GM12873 (cell line): ENCODE results near the gene CFL2.

Source experiments
- CTCF ChIP-seq: IDR thresholded peaks from 2 replicates; pipeline ENCODE4 v1.5.1; 2012; ENCODE audit warnings: low read depth, mild to moderate bottlenecking, moderate library complexity, low read length, control low read depth; ENCODE audit not compliant: insufficient read depth; ENCODE audit errors: missing control alignments

The CFL2 gene

DNA sequence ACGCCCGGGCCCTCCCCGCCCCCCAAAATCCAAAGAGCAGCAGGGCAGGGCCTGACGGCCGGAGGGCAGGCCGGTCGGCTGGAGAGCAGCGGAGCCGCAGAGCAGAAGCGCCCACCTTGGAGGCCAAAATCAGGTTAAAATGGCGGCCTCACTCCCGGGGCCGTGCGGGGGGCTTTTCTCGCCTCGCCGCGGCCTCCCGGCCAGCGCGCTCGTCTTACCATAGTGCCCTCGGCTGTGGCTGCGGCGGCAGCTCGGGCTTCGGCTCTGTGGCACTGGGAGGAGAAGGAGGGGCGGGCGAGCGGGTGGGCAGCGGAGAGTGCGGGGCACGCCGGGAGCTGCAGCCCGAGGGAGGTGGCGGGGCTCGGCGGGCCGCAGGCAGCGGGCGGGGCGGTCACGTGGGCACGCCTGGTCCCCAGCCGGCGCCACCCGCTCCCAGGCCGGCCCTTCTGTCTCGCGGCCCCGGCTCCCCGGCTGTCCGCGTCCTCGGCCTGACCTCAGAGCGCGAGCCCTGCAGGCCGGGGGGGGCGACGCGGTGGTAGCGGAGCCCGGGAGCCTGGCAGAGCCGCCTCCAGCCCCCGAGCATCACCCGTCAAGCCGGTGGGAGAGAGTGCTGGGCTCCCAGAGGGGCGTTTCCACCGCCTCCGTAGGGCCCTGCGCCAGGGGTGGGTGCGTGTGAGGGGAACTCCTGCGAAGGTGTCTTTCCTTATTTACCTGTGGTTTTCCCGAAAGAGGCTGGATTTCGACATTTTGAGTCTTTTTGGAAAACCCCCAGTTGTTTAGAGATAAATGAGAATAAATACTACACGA, at the start of gene CFL2:
CFL2 (minus strand) TSS at position 274 of the 807 bp plus-strand sequence; CDS start at position 221, 53 bp downstream.
- no peak for TF ChIP-seq CTCF

DNA sequence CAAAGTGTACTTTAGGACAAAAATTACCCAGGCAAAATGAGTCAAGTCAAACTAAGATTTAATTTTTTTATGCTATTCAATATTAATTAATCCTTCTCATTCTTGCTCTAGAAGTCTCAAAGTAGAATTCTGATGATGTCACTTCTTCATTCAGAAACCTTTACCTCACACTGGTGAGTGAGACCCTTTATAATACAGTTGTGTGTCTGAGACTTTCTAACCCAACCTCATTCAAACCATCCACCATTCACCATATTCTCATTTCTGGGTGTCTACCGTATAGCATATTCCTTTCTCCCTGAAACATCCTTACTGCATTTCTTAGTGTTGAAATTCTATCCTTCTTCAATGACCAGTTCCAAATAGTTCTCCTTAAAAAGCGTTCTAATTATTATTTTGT, 40.8 kb upstream of the CFL2 start:
- no peak for TF ChIP-seq CTCF

GRCh38 chr14:34754687-34755086, 40.3 kb upstream of the CFL2 start:
- TF ChIP-seq CTCF: no peak

GRCh38 chr14:34750670-34751069, 36.3 kb upstream of the CFL2 start:
- TF ChIP-seq CTCF: no peak

GRCh38 chr14:34750233-34750632, 35.8 kb upstream of the CFL2 start:
- no peak for TF ChIP-seq CTCF

- TF ChIP-seq CTCF: no peak
Measured at GRCh38 chr14:34749408-34749807, 35.0 kb upstream of the CFL2 start.

- no peak for TF ChIP-seq CTCF
Measured at GRCh38 chr14:34742270-34743115, 28.1 kb upstream of the CFL2 start.
